ENCODE measurements around the gene XPO5. TPM values are rescaled to one million over a fixed set of nuclear protein-coding genes. Genes with fewer than 3 reads are reported as not detected.

The XPO5 gene
- total and polyA plus RNA-seq, 9 of the 15 experiments (the other 6 are each of a cell fraction or from before 2014, with no cell fraction given) = 36.0 to 170 (median 99.1) TPM

GRCh38 chr6:43509984-43510826 is 65.6 kb downstream of the XPO5 start, which contains the start of gene LRRC73 (continued):
- TF ChIP-seq ZNF431 (CRISPR knock-in tag; IDR thresholded peaks at IDR 0.05) = no peak
- no peak; a peak in 2 of 4 replicates for TF ChIP-seq MAZ (CRISPR knock-in tag; conservative IDR thresholded peaks at IDR 0.05 in 1 of 2, IDR thresholded peaks at IDR 0.05 in 1 of 2)
- peak; percentile 92 for TF ChIP-seq RFX5 (IDR thresholded peaks at IDR 0.05; ENCODE audit: low read depth, low read length)
- TF ChIP-seq ZZZ3 (IDR thresholded peaks at IDR 0.05) = no peak
- TF ChIP-seq HEY1 (CRISPR knock-in tag; IDR thresholded peaks at IDR 0.05; ENCODE audit: borderline replicate concordance) = no peak
- no peak for TF ChIP-seq DPF2 (IDR thresholded peaks at IDR 0.05)
- TF ChIP-seq CBX1 (IDR thresholded peaks at IDR 0.05; ENCODE audit: low read depth) = no peak
- TF ChIP-seq HLTF (IDR thresholded peaks at IDR 0.05) = 0 out of 2 replicates have a peak, but pooled peaks have one; percentile 14
- TF ChIP-seq PPARD (CRISPR knock-in tag; IDR thresholded peaks at IDR 0.05) = no peak
- no peak for TF ChIP-seq NBN (IDR thresholded peaks at IDR 0.05; ENCODE audit: low read depth)
- TF ChIP-seq NCOR1 (IDR thresholded peaks at IDR 0.05) = no peak
- no peak for TF ChIP-seq NCOA4 (IDR thresholded peaks at IDR 0.05; ENCODE audit: partially characterized antibody)
- TF ChIP-seq ARHGAP35 (IDR thresholded peaks at IDR 0.05; ENCODE audit: partially characterized antibody) = no peak
- TF ChIP-seq PRDM10 (IDR thresholded peaks at IDR 0.05; ENCODE audit: partially characterized antibody) = no peak
- peak in 1 of 3 experiments; percentile 69 for TF ChIP-seq YY1 (IDR thresholded peaks at IDR 0.05; ENCODE audit: borderline replicate concordance in 1 of 3, control insufficient read depth in 1 of 3, extremely low read depth in 1 of 3, insufficient read depth in 3 of 3, insufficient read length in 1 of 3, insufficient replicate concordance in 2 of 3, low read depth in 1 of 3, low read length in 2 of 3)
- no peak for TF ChIP-seq CHD1 (IDR thresholded peaks at IDR 0.05; ENCODE audit: low read length)
- TF ChIP-seq FOXM1 (IDR thresholded peaks at IDR 0.05; ENCODE audit: low read depth) = no peak
- peak; percentile 66; the same call in 1 of the 2 replicates for TF ChIP-seq FOXM1 (CRISPR knock-in tag; IDR thresholded peaks at IDR 0.05; ENCODE audit: low read depth)
- TF ChIP-seq ZNF280B (CRISPR knock-in tag; IDR thresholded peaks at IDR 0.05) = no peak
- peak; percentile 48; the same call in 1 of the 2 replicates for TF ChIP-seq THAP12 (CRISPR knock-in tag; IDR thresholded peaks at IDR 0.05)
- no peak for TF ChIP-seq HDAC8 (tag; IDR thresholded peaks at IDR 0.05)
